ENCODE measurements around the gene MAEA.
A peak's percentile ranks its signal among the peaks of the same experiment; 100 is the strongest.
"Not testable (repeated sequence)": the region's sequence is repeated elsewhere in the genome, so short reads cannot be mapped to it uniquely, and the experiment has no call there.

Gene MAEA

DNA sequence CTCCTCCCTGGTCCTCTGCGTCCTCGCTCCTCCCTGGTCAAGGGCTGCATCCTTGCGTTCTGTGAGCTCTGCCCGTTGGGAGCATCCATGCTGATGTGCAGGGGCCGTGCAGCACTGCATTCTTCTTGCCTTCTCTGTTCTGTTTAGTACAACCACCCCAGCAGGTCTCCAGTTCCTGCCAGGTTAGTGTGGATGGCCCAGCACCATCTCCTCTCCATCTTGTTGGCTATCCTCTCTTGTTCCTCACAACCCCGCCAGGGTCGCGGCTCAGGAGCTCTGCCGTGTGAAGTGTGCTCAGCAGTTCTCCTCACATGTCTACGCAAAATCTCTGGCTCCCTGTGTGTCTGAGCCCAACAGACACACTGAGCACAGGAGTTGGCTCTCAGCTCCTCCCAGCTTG, 10.4 kb upstream of the MAEA start:
- DNase-seq (ENCODE audit: low spot score), result no peak

DNA sequence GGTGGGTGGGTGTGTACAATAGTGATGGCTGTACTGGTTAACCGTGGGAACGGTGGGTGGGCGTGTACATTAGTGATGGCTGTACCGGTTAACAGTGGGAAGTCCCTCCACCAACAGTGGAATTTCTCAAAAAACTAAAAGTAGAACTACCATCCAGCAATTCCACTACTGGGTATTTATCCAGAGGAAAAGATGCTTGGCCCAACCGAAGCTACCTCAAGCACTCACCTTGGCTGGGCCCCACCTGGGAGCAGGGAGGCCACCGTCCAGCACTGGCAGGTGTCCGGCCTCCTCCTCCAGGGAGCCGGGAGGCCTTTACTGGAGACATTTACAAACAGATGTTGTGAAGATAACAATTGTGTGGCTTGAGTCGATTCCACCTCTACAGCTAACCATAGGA, 6.0 kb upstream of the MAEA start:
- no peak for DNase-seq (ENCODE audit: low spot score)

DNA sequence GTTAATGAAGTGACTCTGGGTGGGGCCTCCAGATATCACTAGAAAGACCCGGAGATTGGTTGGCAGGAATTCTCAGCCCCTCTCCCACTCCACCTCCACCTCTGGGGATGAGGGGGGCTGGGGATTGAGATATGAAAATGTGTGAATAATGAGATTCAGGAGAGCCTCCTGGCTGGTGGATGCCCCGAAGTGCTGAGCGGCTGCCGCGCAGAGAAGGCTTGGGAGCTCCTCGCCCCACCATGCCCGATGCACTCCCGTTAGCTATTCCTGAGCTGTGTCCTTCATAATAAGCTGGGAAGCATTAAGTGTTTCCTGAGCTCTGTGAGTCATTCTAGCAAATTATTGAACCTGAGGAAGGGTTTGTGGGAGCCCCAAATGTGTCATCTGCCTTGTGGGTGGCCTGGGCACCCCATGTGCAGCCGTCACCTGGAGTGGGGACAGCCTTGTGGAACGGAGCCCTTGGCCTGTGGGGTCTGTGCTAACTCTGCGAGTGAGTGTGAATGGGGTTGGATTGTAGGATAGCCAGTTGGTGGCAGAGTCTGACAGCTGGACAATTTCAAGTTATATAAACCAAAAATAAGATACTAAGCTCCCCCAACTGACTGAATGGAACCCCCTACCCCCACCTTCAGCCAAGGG, 4.4 kb upstream of the MAEA start:
- no peak for DNase-seq (ENCODE audit: low spot score)

DNA sequence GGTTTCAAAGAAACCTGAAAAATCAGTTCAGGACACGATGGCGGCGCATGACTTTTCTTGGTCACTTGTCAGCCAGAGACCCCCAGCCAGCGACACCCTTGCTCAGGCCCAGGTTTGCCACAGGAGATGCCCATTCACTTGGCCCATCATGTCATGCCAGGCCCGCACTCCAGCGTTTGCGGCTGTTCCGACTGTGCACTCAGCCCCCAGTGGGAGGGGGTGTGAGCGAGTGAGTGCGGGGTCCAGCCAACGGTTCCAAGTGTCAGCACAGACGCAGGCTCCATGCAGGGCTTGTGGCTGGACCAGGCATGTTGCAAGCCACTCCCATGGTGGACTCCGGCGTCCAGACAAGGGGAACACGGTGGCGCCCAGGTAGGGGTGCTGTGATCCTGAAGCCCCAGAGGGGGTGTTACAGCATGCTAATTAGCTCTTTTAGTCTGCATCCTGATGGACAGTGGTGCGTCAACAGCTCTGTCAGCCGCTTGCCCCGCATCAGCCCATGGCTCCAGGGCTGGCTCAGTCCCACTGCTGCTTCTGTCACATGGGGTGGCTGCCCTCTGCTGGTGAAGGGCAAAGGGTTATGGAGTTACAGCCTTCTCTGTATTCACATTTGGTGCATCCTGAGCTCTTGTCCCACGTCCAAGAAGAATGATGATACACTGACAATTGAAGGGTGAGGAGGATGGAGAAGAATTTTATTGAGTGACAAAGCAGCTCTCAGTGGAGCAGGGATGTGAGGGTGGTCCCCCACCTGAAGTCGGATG, 3.7 kb upstream of the MAEA start:
- no peak for DNase-seq (ENCODE audit: low spot score)

DNA sequence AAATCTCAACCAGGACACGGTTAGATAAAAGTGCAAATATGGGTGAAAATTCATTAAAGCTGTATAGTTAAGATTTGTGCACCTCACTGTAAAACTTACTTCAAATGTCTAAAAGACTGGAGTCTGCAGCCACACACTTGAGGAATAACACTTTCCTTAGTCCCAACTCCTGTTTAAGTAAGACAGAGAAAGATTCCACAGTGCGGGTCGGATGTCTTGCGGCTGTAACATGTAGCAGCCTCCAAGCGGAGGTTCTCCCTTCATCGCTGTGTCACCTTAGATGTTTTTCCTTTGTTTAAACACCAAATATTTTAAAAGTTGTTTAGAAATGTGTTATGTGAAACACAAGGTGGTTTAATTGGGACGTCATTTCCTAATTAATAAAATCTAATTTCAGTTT, 905 bp upstream of the MAEA start:
- DNase-seq (ENCODE audit: low spot score), result no peak

DNA sequence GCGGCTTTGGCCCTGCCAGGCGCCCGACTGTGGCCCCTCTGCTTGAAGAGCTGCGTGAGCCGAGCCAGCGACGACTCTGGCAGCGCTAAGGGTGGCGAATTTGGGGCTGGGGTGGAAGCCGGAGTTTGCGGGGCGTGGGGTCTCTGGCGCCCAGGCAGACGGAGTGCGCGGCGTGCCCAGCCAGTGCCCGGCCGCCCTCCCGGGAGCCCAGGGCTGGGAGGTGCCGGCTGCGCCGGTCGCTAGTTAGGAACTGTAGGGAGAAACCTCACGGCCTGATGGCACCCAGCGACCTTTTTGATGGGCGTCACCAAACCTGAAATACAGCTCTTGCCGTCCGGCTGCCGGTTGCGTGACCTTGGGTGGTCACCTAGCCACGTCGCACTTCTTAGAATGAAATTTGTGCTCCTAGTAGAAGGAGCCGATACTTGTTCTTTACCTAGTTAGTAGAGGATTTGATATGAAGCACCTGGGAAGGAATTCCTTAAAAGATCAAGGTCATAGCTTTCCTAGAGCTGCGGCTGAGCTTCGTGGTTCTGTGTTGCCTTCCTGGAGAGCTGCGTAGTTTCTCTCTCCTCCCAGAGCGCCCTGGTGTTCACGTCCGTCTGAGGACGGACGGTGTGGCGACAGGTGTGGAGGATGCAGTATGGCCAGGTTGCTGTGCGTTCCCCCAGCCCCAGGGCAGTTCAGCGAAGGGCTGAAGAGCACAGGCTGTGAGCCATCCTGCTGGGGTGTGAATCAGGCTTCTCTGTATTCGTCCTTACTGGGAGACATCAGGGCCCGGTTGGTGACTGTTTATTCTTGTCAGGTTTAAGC, 680 bp downstream of the MAEA start:
- peak; percentile 52 for DNase-seq (ENCODE audit: low spot score)

DNA sequence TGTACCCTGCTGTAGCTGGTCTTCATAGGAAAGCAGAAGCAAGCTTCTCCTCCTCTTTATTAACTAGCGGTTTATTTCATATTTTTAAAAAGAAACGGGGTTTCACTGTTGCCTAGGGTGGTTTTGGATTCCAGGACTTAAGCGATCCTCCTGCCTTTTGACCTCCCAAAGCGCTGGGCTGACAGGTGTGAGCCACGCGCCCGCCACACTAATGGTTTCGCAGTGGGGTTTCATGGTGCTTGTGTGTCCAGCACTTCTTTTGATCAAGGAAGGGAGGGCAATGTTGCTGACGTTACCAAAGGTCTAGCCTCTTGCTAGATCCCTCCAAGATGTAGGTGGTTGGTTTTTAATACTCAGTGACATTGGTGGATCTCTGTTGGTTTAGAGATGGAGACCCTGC, 1.4 kb downstream of the MAEA start:
- no peak for DNase-seq (ENCODE audit: low spot score)

DNA sequence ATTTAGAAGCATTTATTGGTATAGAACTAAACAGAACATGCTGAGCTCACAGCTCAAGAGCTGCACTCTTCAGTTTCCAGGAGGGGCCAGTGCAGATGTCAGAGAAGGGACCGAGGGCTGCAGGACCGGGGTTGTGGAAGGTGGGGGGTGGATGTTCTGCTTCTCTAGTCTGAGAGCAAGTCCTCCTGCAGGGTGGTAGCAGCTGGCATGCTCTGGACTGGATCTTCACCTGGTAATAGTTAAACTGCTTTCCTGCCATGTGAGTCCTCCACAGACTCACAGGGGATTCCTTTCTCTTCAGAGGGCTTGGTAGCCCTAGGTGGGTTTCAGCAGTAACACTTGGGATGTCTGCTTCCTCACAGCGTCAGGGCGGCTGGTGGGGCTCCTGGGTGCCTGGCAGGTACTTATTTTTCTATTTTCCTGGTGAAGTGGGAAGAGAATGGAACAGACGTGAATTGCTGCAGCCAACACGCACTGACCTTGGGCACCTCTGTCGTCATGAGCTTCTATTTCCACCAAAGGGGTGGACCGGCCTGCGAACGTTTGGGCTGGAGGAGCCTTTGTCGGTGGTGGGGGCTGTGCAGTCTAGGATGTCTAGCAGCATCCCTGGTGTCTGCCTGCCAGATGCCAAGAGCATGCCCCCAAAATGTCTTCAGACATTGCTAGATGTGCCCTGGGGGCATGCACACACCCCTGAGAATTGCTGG, 2.5 kb downstream of the MAEA start:
- no peak for DNase-seq (ENCODE audit: low spot score)

DNA sequence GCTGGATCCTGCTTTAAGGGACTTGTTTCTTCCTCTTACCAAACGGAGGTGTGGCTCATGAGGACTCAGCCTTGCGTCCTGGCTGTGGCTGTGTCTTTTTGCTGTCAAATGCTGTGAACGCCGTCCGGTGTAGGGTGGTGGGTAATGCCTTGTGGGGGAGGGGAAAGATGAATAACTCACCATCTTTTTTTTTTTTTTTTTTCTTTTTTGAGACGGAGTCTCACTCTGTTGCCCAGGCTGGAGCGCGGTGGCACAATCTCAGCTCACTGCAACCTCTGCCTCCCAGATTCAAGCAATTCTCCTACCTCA, 3.0 kb downstream of the MAEA start:
- not testable (repeated sequence) for DNase-seq (ENCODE audit: low spot score)

DNA sequence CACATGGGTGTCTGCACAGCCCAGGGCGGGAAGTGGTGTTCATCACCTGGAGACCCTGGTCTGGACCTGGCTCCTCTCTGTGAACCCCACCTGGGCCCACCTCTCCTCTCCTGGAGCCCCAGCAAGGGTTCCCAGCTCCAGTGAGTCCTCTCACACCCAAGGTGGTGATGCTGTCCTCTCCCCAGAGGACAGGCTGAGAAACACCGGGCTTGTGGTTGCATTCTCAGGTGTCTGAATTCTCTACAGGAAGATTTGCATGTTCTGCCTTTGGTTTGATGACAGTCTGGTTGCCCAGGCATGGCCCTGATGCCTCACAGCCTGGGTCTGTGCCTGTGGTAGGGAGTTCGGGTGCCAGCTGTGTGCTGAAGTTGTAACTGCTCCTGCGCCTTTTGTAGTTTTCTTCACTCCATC, 3.8 kb downstream of the MAEA start:
- no peak for DNase-seq (ENCODE audit: low spot score)

DNA sequence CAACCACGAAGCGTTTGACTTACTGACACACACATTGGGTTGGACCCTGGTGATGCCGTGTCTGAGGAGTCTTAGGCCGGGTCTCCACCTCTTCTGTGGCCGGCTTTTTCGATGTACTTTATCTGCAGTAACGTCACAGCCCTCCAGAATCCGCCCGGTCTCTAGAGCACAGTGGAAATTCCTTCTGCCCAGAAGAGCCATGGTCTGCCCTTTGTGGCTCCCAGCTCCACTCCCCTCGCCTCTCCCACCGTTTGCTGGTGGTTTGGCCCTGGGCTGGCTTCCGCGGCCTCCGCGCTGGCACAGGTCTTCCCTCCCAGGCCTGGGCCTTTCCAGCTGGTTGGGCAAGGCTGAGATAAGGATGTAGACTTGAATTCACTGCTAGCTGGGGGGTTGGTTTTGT, 4.3 kb downstream of the MAEA start:
- peak; percentile 56 for DNase-seq (ENCODE audit: low spot score)

DNA sequence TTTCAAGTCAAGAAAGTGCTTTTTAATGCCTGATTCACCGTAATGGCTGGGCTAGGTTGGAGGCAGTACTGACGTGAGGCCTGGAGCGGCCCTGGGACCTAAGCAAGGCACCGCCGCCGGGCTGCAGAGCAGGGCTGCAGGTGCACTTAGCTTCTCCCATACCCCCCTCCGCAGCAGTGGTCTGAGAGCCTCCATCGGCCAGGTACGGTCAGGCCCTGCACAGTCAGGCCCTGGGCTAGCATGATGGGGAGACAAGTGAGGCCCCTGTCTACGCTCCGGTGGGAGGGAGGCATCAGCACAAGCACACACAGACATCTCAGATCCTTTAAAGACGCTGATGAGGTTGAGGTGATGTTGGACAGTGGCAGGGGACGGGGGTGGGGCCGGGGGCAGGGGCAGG, 4.7 kb downstream of the MAEA start:
- DNase-seq (ENCODE audit: low spot score), result no peak

DNA sequence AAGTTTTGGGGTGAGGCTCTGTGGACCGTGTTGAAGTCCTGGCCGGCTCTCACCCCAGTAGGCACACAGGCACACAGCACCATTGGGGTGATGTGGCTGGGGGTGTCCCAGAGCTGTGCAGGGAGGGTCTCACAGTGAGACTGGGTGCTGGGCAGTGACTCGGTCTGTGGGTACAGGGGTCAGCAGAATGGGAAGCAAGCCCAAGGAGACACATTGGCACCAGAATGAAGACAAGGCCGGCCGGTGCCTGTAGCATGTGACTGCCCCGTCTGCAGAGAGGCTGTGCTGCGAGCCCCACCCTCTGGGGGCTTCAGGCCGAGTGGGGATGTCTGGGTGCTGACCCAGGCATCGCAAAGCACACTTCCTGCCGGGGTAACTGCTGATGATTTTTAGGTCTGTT, 5.2 kb downstream of the MAEA start:
- DNase-seq (ENCODE audit: low spot score), result no peak

DNA sequence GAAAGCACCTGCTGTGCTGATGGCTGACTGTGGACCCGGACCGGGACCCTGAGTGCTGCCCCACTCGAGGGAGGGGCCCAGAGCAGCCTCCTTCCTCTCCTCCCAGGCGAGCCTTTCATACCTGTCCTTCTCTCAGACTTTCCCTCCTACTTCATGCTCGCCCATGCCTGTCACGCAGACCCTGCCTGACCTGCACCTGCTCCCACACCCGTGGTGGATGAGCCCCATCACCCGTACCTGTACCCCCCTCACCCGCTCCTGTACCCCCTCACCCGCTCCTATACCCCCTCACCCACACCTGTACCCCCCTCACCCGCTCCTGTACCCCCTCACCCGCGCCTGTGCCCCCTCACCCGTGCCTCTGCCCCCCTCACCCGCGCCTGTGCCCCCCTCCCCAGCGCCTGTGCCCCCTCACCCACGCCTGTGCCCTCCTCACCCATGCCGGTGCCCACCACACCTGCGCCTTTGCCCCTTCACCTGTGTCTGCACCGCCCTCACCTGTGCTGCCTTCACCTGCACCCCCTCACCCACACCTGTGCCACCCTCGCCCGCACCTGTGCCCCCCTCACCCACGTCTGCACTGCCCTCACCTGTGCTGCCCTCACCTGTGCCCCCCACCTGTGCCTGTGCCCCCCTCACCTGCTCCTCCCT, 5.8 kb downstream of the MAEA start:
- DNase-seq (ENCODE audit: low spot score), result no peak

DNA sequence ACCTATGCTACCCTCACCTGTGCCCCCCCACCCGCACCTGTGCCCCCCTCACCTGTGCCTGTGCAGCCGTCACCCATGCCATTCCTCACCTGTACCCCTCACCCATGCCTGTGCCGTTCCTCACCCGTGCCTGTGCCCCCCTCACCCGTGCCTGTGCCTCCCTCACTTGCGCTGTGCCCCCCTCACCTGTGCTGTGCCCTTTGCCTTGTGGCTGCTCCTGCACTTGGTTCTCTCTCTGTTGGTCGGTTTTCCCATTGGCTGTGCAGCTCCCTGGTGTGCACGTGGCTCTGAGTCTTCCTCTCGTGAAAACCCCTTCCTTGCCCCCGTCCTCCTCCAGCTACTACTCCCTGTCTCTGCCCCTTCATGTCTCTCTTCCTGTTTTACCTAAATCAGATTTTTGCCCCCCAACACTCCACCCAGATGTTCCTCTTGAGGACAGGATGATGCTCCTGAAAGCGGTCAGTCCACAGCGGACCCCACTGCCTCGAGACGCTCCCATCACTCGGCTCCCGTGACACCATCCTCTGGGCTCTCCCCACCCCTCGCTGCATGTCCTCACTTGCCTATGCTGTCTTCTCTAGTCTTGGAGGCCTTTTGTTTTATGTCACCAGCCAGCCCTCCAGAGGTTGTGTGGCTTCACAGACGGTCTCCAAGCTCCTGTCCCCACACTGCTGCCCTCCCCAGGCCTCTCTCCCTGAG, 6.8 kb downstream of the MAEA start:
- DNase-seq (ENCODE audit: low spot score), result no peak

DNA sequence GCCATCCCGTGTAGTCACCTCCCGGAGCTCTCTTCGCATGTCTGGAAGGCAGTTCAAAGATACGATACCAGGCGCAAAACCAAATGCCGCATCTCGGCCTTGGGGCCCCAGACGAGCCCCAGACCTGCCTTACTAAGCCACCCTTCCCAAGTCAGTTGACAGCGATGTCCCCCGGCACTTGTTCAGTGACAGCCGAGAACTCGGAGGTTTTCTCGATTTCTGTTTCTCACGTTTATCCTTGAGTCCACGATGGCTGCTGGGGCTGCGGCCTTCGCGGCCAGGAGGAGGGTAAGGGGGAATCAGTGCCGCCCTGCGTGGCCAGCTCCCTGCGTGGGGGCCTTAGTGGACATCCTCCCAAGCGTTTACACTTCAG, 7.3 kb downstream of the MAEA start:
- no peak for DNase-seq (ENCODE audit: low spot score)

DNA sequence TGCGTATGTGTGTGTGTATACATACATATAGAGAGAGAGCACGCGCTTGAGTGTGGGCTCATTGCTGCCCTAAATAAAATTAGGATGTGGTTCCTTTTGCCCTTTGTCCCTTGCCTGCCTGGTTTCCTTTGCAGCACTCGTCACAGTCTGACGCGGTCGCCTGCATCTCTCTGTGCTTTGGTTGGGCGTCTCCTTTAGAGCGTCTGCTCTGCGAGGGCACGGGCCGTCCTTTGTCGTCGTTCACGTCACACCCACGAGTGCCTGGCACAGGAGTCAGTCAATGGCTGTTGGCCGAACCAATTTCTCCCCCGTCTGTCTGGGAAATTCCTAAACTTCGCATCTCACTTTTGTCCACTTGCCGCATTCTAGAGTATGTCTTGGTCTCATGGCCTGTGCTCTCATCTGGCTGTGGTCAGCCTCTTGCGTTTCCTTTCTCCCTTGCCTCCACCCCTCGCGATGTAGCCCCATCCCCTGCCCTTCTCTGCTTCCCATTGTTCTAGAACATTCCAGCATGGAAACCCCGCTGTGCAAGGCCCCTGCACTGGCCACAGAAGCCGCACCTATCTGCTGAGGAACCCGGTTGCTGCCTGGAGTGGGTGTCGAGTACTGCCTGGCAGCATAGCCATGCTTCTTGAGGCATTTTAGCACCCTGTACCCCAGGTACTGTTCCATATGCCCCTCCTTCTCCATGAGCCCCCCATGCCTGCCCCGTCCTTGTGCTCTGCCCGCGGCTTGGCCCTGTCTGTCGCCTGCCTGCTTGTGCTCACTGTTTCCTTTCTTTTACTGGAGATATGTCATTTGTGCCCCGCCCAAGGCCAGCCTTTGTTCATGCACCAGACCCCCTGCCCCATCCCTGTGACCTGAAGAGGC, 8.0 kb downstream of the MAEA start:
- no peak for DNase-seq (ENCODE audit: low spot score)

DNA sequence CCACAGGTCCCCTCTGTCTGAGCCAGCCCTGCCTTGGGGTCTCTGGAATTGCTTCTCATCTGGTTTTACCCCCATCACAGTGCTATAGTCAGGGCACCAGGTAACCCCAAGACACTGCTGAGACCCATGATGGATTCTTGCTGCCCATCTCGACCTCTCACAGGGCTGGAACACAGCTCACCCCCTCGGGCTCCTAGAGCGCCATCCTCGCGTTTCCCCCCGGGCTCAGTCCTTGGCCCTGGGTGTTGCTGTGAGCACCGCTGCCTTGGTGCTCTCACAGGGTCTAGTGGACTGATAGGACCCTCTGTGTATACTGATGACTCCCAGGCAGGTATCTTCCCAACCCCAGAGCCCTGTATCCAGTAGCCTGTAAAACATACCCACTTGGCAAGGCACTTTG, 8.8 kb downstream of the MAEA start:
- DNase-seq (ENCODE audit: low spot score), result no peak

DNA sequence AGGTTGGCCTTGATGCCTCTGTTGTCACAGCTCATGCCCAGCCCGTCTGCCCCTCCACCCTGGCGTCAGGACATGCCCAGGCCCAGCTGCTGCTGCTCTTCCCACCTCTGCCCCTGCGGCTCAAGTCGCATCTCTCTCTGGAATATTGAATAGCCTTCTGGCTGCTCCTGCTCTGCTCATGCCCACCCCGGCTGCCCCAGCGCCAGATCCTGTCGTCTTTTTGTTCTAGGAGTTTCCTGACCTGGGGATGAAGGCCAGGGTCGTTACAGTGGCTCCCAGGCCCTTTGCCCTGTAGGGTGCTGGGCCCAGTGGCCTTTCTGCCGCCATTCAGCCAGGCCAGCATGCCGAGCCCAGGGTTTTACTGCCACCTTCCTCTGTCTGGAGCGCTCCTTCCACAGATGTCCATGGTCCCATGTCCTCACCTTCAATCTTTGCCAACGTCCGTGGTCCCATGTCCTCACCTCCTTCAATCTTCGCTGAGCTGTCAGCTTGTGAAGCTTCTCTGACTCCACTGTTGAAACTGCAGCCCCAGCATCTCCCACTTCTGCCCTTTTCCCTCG, 9.7 kb downstream of the MAEA start:
- DNase-seq (ENCODE audit: low spot score), result no peak
